ENCODE measurements around the gene RCOR1.

RCOR1 gene

DNA sequence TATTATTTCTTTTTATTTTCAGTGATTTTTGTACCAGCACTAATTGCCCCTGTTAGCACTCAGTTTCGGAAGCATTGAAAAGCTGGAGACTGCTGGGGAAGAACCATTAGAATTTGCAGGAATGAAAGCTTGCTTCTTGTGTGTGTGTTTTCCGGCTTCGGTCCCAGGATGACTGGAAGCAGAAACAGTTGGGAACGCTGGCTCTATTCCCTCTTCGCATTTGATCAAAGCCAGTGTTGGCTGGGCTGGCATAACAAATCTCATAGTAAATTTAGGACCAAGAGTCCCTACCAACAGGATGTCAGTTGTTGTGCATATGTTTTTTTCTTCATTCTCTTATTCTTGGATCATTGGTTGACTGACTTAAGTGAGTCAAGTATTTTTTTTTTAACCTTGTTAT is 131.2 kb downstream of the RCOR1 start:
- no peak for DNase-seq (ENCODE audit: low read depth, low spot score)

DNA sequence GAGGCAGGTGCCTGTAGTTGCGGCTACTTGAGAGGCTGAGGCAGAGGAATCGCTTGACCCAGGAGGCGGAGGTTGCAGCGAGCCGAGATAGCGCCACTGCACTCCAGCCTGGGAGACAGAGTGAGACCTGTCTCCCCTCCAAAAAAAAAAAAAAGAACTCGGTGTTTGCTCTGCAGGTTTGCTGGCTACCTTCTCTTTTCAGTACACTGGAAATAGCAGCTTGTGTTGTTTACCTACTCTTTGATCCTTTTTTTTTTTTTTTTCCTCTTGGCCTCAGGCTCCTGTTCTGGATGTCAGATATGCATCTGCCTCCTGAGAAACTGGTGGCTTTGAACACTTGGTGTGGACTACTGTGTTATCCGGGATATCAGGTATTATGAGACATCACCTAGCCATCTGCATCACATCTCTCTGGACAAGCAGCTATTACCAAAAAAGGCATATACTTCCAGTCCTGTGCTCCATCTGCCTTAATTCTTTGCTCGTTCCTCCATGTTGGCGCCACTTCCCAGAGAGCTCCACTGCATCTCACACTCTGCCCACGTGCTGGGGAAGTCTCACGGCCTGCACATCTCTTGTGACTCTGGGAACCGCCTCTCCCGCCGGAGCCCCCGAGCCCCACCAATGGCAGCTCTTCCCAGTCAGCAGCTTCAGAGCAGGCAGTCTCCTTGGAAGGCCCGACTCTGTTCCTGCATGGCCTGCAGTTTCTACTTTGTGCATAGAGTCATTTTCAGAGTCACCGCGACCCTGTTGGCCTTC is 133.9 kb downstream of the RCOR1 start:
- no peak for DNase-seq (ENCODE audit: low read depth, low spot score)

GRCh38 chr14:102727336-102728095 is 135.1 kb downstream of the RCOR1 start:
- DNase-seq (ENCODE audit: low read depth, low spot score) = no peak

- no peak for DNase-seq (ENCODE audit: low read depth, low spot score)
Measured at GRCh38 chr14:102728501-102728900, 136.1 kb downstream of the RCOR1 start.

GRCh38 chr14:102729268-102729667 is 136.8 kb downstream of the RCOR1 start:
- no peak for DNase-seq (ENCODE audit: low read depth, low spot score)

- no peak for DNase-seq (ENCODE audit: low read depth, low spot score)
Measured at GRCh38 chr14:102729825-102730224, 137.4 kb downstream of the RCOR1 start.

DNA sequence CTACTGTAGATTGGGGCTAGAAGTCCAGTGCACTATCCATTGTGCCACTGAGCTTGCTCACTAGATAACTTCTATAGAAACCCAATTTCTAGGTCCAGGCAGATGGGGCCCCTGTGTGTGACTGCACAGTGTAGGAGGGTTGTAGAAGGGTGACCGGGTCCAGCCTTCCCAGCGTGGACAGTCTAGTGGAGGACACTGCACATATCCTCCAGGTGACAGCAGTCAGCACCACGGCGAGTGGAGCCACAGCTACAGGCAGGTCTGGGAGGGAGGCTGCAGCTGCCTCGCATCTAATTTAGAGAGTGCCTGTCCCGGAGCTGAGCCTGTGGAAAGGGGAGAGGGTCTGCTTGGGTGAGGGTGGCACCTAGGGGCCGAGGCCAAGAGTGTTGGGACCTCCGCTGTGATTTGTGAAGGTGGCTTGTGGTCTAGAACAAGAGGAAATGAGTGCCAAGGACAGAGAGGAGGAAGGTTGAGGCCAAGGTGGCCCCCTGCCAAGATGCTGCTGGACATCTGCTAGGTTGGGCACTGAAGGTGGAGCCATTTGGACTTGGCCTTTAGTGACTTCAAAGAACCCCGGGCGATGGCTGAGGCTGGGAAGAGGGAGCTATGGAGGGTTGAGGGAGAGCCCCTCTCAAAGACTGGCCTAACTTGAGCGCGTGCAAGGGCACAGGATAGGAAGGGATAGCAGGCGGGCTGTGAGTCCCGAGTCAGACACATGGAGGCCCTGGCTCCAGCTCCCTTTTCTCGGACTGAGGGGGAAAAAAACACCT is 138.8 kb downstream of the RCOR1 start:
- DNase-seq (ENCODE audit: low read depth, low spot score) = no peak

GRCh38 chr14:102731871-102732800 is 139.7 kb downstream of the RCOR1 start:
- no peak for DNase-seq (ENCODE audit: low read depth, low spot score)

DNA sequence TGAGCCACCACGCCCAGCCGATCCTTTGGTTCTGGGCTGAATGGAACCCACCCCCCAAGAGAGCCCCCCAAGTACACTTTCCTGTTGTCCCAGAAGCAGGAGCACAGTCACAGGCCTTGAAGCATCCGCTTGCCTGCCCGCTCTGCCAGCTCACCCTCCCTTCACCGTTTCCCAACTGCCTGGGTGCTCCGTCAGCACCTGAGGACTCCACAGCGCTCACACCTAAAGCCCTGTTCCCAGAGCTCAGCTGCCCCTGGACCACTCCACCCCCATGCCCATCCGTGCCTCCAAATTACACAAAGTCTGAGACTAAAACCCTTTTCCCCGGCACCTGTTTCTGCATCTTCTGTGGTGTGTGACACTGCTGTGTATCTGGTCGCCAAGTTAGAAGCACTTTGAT is 140.5 kb downstream of the RCOR1 start:
- no peak for DNase-seq (ENCODE audit: low read depth, low spot score)

DNA sequence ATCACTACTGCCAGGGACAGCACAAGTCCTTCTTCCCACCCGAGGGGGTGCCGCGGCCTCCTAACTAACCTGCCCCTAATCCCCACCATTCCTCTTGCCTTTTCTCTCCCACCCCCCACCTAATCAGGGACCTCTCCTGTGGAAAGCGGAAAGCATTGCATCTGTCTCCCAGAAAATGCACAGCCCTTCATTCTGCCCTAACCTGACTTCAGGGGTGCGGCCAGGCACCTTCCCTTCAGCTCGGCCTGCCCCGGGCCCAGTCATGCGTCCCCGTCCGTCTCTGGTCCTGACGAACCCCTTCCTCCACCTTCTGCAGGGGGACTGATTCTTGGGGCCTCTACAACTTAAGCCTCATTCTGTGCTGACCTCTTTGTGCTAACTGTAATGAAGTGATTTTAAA is 140.9 kb downstream of the RCOR1 start:
- DNase-seq (ENCODE audit: low read depth, low spot score) = no peak

DNA sequence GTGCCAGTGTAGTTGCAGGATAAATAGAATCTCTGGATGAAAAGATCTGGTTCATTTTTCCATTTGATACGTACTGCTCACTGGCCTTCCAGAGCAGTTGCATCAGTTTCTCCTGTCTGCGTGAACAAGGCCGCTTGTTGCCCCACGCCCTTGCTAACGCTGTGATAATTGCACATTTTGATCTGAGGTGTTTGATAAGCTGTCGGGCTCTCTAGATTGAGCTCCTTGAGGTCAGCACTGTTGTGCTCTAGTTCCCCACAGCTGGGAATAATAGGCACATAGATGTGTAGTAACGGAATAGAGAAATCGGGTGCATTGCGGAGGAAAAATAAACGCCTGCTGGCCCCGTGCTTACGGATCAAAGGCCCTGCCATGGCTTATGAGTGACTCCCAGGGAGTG is 142.0 kb downstream of the RCOR1 start:
- no peak for DNase-seq (ENCODE audit: low read depth, low spot score)

DNA sequence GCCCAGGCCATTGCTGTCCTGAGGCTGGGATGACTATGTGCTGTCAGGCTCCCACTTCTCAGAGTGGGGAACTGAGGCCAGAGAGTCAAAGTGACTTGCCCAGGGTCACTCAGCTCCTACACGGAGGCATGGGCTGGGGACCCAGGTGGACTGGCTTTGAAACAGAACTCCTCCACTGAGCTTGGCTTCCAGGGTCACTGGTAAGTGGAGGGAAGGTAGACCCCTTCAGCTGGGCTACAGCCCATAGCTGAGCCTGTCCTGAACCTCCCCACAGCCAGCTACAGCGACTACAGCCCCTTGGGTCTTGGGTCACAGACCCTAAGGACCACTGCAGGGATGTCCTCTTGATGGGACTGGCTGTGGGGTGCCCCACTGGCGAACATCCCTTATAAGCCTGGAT is 144.5 kb downstream of the RCOR1 start:
- no peak for DNase-seq (ENCODE audit: low read depth, low spot score)

- DNase-seq (ENCODE audit: low read depth, low spot score) = no peak
Measured at GRCh38 chr14:102737402-102738372, 145.2 kb downstream of the RCOR1 start.

DNA sequence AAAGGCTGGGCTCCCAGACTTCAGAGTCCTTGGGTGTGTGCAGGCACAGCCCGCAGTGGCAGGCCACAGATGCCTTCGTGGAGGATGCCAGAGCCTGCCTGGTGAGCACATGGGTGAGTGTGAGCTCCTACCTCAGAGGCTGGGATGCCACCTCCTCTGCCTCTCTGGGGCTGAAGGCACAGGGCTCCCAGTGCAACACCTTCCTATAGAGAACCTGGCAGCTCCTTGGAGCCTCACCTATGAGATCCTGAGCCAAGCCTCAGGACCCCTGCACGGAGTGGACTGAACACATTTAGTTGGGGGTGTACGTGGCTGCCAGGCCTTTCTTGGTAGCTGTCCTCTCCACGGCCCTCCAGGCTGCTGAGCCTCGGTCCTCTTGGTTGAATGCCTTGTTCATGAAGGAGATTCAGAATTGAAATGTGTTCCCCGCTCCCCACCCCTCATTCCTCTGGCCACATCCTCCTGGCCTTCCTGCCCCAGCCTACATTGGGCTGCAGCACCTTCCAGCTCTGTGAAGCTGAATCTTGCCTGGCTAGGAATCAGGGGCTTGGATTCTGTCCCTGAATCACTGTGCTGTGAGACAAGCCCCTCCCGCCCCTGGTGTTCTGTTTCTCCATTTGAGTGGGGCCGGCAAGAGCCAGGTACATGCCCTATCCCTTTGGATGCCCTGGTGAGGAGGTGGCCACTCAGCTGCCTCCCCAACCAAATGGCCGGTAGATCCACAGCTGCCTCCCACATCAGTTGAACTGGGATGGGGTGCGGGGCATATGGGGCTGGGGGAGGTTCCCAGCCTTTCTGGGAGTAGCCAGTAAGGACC is 146.1 kb downstream of the RCOR1 start:
- no peak for DNase-seq (ENCODE audit: low read depth, low spot score)

GRCh38 chr14:102739190-102739469 is 146.7 kb downstream of the RCOR1 start:
- no peak for DNase-seq (ENCODE audit: low read depth, low spot score)

DNA sequence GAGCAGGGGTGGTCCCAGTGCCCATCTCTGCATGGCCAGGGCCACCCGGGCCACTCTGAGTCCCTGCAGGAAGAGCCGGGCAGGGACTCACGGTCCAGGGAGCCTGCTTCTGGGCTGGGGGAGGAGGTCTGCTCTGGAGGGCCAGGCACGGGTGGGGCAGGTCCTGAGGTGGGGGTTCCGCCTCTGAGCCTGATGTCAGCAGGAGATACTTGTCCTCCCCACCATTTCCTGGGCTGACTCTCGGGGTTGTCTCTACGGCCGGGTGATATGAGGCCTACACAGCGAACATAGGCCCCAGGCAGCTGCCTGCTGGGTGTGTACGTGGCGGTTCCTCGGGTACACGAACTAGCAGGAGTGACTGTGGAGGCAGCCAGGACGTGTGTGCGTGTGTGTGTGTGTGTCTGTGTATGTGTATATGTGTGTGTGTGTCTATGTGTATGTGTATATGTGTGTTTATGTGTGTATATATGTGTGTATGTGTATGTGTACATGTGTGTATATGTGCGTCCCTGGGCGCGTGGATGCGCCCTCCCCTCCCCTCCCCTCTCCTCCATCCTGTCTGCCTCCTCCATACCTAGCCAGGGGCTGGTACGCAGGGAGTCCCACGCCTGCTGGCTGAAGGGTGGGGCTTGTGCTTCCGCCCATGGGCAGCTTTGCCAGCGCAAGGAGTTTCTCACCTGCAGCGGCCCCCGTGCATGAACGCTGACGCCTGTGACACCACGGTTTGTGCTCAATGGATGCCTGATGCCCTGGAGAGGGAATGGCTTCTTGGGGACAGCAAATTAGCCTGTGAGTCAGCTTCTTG is 154.4 kb downstream of the RCOR1 start:
- DNase-seq (ENCODE audit: low read depth, low spot score) = no peak

- DNase-seq (ENCODE audit: low read depth, low spot score) = no peak
Measured at GRCh38 chr14:102748806-102749205, 156.4 kb downstream of the RCOR1 start.

DNA sequence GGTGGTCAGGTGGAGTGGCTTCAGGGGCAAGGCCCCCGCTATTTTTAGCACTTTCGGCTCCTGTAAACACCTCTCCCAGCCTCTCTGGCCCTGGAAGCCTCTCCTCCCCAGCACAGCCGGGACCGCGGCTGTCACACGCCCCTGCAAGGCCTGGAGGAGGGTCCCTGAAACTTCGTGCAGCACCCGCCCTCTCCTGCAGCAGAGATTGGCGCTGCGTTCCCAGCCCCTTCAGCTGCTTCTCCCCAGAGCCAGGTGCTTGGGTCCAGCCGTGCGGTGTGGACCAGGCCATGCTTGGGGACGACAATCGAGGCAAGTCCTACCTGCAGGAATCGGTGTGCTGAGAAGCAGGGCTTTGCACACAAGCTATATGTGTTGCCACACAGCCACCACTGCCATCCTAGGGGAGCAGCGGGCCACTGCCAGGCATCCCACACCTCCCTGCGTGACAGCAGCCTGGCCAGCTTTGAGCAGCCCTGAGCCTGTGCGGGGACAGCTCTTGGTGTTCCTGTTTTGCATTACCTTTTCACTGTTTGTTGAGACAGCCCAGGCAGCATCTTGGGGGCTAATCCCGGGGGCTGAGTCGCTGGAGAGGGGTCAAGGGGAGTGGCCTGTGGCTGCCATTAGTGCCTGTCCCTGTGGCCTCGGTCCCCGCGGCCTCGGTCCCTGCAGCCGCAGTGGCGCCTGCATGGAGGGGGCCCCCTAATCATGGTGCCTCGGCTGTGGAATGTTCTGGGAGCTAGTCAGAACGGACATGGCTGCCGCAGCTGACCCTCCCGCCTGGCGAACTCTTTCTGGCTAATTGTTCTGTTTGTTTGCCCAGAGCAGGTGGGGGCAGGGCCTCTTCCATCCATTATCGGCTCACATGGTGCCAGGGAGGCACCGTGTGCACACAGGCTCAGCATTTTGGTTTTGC is 157.2 kb downstream of the RCOR1 start:
- no peak for DNase-seq (ENCODE audit: low read depth, low spot score)

Data from iPS DF 19.7 (cell line).